Urinary bladder (tissue), 4 donors: ENCODE measurements around the gene WDR18. TPM values are rescaled to one million over a fixed set of nuclear protein-coding genes. Genes with fewer than 3 reads are reported as not detected.
A peak's percentile ranks its signal among the peaks of the same experiment; 100 is the strongest.

Source experiments
- DNase-seq: peaks from one replicate; pipeline ENCODE4 v3.0.0-alpha.2; 2015; ENCODE audit errors: extremely low spot score
- H3K27ac ChIP-seq: one replicate; pipeline ENCODE4 v1.5.1; 2013; ENCODE audit warnings: low read depth, mild to moderate bottlenecking, moderate library complexity
- H3K36me3 ChIP-seq: one replicate; pipeline ENCODE4 v1.6.1; 2013; ENCODE audit warnings: mild to moderate bottlenecking, moderate library complexity; ENCODE audit not compliant: insufficient read depth
- H3K4me1 ChIP-seq: one replicate; pipeline ENCODE4 v1.6.1; 2013; ENCODE audit warnings: mild to moderate bottlenecking, moderate library complexity; ENCODE audit not compliant: insufficient read depth
- H3K4me3 ChIP-seq: one replicate; pipeline ENCODE4 v1.5.1; 2013; ENCODE audit warnings: low read depth, low read length
- WGBS: extraction: QIAGEN DNeasy Blood & Tissue Kit; methylation state at CpG from one replicate; pipeline ENCODE4 v1.1.7; 2013; 5-methylcytosine and 5-hydroxymethylcytosine counted together
- polyA plus RNA-seq: library from polyadenylated mRNA; stranded (reverse); fragments of 200-250 nt; gene quantifications from one replicate; pipeline ENCODE4 v1.2.3, GENCODE V29; 2013
- total RNA-seq: library from RNA; depleted of rRNA; stranded (reverse); fragments of >200 nt; gene quantifications from one replicate; pipeline ENCODE4 v1.2.3, GENCODE V29; 2014
- donor health status: healthy with polysubstance abuse.
- donor health status: healthy.

Gene WDR18
- total and polyA plus RNA-seq, 2 donors, result 23.3 to 36.6 TPM

GRCh38 chr19:996051-996838 lies 12.1 kb downstream of the WDR18 start:
- H3K4me3 ChIP-seq, result no peak overlapping the region
- peak; percentile 35 for DNase-seq
- 12% methylated on average over 64 of the region's 64 CpGs for WGBS
- H3K4me1 ChIP-seq, result no peaks in the 10 kb centered on the region
- H3K36me3 ChIP-seq, result no peaks in the 10 kb centered on the region
- no peak overlapping the region for H3K27ac ChIP-seq

- Histone ChIP-seq H3K27ac (no peak overlapping the region), H3K4me3 (no peak overlapping the region), H3K4me1 (no peaks in the 10 kb centered on the region), H3K36me3 (no peaks in the 10 kb centered on the region)
- no peak for DNase-seq
- 40% methylated on average over 6 of the region's 6 CpGs for WGBS
Observed at GRCh38 chr19:998064-998463, 13.9 kb downstream of the WDR18 start.

GRCh38 chr19:999379-999719 lies 15.2 kb downstream of the WDR18 start:
- WGBS, result 65% methylated on average over 3 of the region's 3 CpGs
- Histone ChIP-seq H3K36me3 (no peaks in the 10 kb centered on the region), H3K27ac (no peak overlapping the region), H3K4me1 (no peaks in the 10 kb centered on the region), H3K4me3 (no peak overlapping the region)
- no peak for DNase-seq

- H3K4me3 ChIP-seq, result peak within 1 kb of the TSS; percentile 4
Observed at GRCh38 chr19:1000095-1000494, 15.9 kb downstream of the WDR18 start, which contains the start of gene GRIN3B. TSS of gene GRIN3B (plus strand) at chr19:1000419. CDS start at chr19:1000438, 19 bp downstream.

GRCh38 chr19:1000591-1001537 lies 16.7 kb downstream of the WDR18 start:
- DNase-seq, result no peak
- H3K4me1 ChIP-seq, result no peaks in the 10 kb centered on the region
- H3K4me3 ChIP-seq, result peak overlapping the region; percentile 4
- 4% methylated on average over 73 of the region's 73 CpGs for WGBS
- H3K27ac ChIP-seq, result no peak overlapping the region
- no peaks in the 10 kb centered on the region for H3K36me3 ChIP-seq

More at GRCh38 chr19:1000095-1000494, 15.9 kb downstream of the WDR18 start, which contains the start of gene GRIN3B:
- Histone ChIP-seq H3K36me3 (no peaks in the 10 kb centered on the region), H3K27ac (no peak within 1 kb of the TSS), H3K4me1 (no peaks in the 10 kb centered on the region)
- whole genome bisulfite sequencing, result 2% methylated on average over 43 of the region's 43 CpGs
- no peak for DNase-seq

GRCh38 chr19:1001538-1002166 lies 17.5 kb downstream of the WDR18 start:
- no peak for DNase-seq
- Histone ChIP-seq H3K36me3 (no peaks in the 10 kb centered on the region), H3K27ac (no peak overlapping the region), H3K4me3 (no peak overlapping the region), H3K4me1 (no peaks in the 10 kb centered on the region)
- 11% methylated on average over 20 of the region's 20 CpGs for WGBS

- H3K27ac ChIP-seq, result no peak overlapping the region
- WGBS, result 80% methylated on average over 4 of the region's 4 CpGs
- no peak for DNase-seq
- H3K4me3 ChIP-seq, result no peak overlapping the region
- no peaks in the 10 kb centered on the region for H3K4me1 ChIP-seq
- no peaks in the 10 kb centered on the region for H3K36me3 ChIP-seq
Observed at GRCh38 chr19:1002600-1002999, 18.5 kb downstream of the WDR18 start.

- Histone ChIP-seq H3K36me3 (no peaks in the 10 kb centered on the region), H3K27ac (no peak overlapping the region), H3K4me1 (no peaks in the 10 kb centered on the region), H3K4me3 (no peak overlapping the region)
- WGBS, result 88% methylated on average over 37 of the region's 37 CpGs
- no peak for DNase-seq
Observed at GRCh38 chr19:1003283-1003682, 19.1 kb downstream of the WDR18 start.

GRCh38 chr19:1004204-1004802 lies 20.2 kb downstream of the WDR18 start:
- no peak overlapping the region for H3K4me3 ChIP-seq
- no peak for DNase-seq
- WGBS, result 74% methylated on average over 32 of the region's 32 CpGs
- H3K27ac ChIP-seq, result no peak overlapping the region
- H3K4me1 ChIP-seq, result no peaks in the 10 kb centered on the region
- H3K36me3 ChIP-seq, result no peaks in the 10 kb centered on the region

GRCh38 chr19:1004803-1005664 lies 20.9 kb downstream of the WDR18 start:
- no peak for DNase-seq
- no peak overlapping the region for H3K4me3 ChIP-seq
- no peaks in the 10 kb centered on the region for H3K4me1 ChIP-seq
- no peaks in the 10 kb centered on the region for H3K36me3 ChIP-seq
- 90% methylated on average over 70 of the region's 70 CpGs for WGBS
- no peak overlapping the region for H3K27ac ChIP-seq

GRCh38 chr19:1006711-1007398 lies 22.7 kb downstream of the WDR18 start:
- WGBS, result 75% methylated on average over 27 of the region's 27 CpGs
- Histone ChIP-seq H3K27ac (no peak overlapping the region), H3K4me3 (no peak overlapping the region), H3K36me3 (peaks cover 6% of the 10 kb centered on the region), H3K4me1 (no peaks in the 10 kb centered on the region)
- DNase-seq, result no peak
